Parathyroid adenoma (tissue), 2 donors: ENCODE results near the gene RASSF9.

Source experiments
- H2AFZ ChIP-seq: fragments of 300-600 bp; sonication (generic); one replicate; pipeline ENCODE4 v1.7.0; 2017; ENCODE audit warnings: antibody characterized with exemption, mild to moderate bottlenecking
- H3K27ac ChIP-seq: fragments of 300-600 bp; sonication (generic); one replicate; pipeline ENCODE4 v1.7.0; 2017
- H3K27me3 ChIP-seq: fragments of 300-600 bp; sonication (generic); one replicate; pipeline ENCODE4 v1.7.0; 2017; ENCODE audit warnings: low read length; ENCODE audit not compliant: control insufficient read depth, insufficient read depth
- H3K36me3 ChIP-seq: fragments of 300-600 bp; sonication (generic); one replicate; pipeline ENCODE4 v1.7.0; 2017; ENCODE audit warnings: low read length; ENCODE audit not compliant: control insufficient read depth, insufficient read depth
- H3K4me1 ChIP-seq: fragments of 300-600 bp; sonication (generic); one replicate; pipeline ENCODE4 v1.7.0; 2017; ENCODE audit warnings: control low read depth
- H3K4me2 ChIP-seq: fragments of 300-600 bp; sonication (generic); one replicate; pipeline ENCODE4 v1.7.0; 2017; ENCODE audit warnings: low read length
- H3K4me3 ChIP-seq: fragments of 300-600 bp; sonication (generic); one replicate; pipeline ENCODE4 v1.7.0; 2017; ENCODE audit warnings: low read depth, low read length
- H3K79me2 ChIP-seq: fragments of 300-600 bp; sonication (generic); one replicate; pipeline ENCODE4 v1.7.0; 2017; ENCODE audit warnings: control low read depth
- H3K9ac ChIP-seq: fragments of 300-600 bp; sonication (generic); one replicate; pipeline ENCODE4 v1.7.0; 2017; ENCODE audit warnings: mild to moderate bottlenecking
- H3K9me3 ChIP-seq: fragments of 300-600 bp; sonication (generic); one replicate; pipeline ENCODE4 v1.7.0; 2017; ENCODE audit warnings: low read length; ENCODE audit not compliant: control insufficient read depth
- CTCF ChIP-seq: fragments of 300-600 bp; sonication (generic); IDR thresholded peaks from one replicate; pipeline ENCODE4 v1.7.0; 2017; ENCODE audit warnings: antibody characterized with exemption, mild to moderate bottlenecking
- donor health status: primary hyperparathyroidism.

The RASSF9 gene

GRCh38 chr12:85855305-85855704 lies 19.1 kb upstream of the RASSF9 start:
- Histone ChIP-seq H3K79me2 (no peaks in the 10 kb centered on the region), H3K27me3 (no peaks in the 10 kb centered on the region), H3K27ac (no peak overlapping the region), H3K4me1 (no peaks in the 10 kb centered on the region), H2AFZ (no peak overlapping the region), H3K4me3 (no peak overlapping the region), H3K9ac (no peak overlapping the region), H3K36me3 (no peaks in the 10 kb centered on the region), H3K9me3 (no peaks in the 10 kb centered on the region), H3K4me2 (no peak overlapping the region)
- TF ChIP-seq CTCF, result no peak

DNA sequence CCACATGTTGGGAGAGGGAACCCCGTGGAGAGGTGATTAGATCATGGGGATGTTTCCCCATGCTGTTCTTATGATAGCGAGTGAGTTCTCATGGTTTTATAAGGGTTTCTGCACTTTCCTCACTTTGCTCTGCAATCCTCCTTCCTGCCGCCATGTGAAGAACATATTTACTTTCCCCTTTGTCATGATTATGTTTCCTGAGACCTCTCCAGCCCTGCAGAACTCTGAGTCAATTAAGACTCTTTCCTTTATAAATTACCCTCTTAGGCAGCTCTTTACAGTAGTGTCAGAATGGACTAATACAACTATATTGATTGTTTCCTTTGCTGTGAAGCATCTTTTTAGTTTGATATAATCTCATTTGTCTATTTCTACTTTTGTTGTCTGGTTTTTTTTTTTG lies 13.1 kb upstream of the RASSF9 start:
- no peaks in the 10 kb centered on the region for H3K79me2 ChIP-seq
- H3K9ac ChIP-seq, result no peak overlapping the region
- no peaks in the 10 kb centered on the region for H3K9me3 ChIP-seq
- H3K27me3 ChIP-seq, result no peaks in the 10 kb centered on the region
- no peak overlapping the region for H3K4me3 ChIP-seq
- H3K36me3 ChIP-seq, result no peaks in the 10 kb centered on the region
- TF ChIP-seq CTCF, result no peak
- H2AFZ ChIP-seq, result no peak overlapping the region
- H3K4me2 ChIP-seq, result no peak overlapping the region
- H3K27ac ChIP-seq, result no peak overlapping the region
- peaks cover 8% of the 10 kb centered on the region for H3K4me1 ChIP-seq

GRCh38 chr12:85843606-85844310 lies 7.5 kb upstream of the RASSF9 start:
- Histone ChIP-seq H3K9me3 (no peaks in the 10 kb centered on the region), H2AFZ (no peak overlapping the region), H3K4me3 (no peak overlapping the region), H3K4me1 (peaks cover 8% of the 10 kb centered on the region), H3K9ac (no peak overlapping the region), H3K27me3 (no peaks in the 10 kb centered on the region), H3K79me2 (no peaks in the 10 kb centered on the region), H3K27ac (no peak overlapping the region), H3K4me2 (no peak overlapping the region), H3K36me3 (no peaks in the 10 kb centered on the region)
- no peak for TF ChIP-seq CTCF

DNA sequence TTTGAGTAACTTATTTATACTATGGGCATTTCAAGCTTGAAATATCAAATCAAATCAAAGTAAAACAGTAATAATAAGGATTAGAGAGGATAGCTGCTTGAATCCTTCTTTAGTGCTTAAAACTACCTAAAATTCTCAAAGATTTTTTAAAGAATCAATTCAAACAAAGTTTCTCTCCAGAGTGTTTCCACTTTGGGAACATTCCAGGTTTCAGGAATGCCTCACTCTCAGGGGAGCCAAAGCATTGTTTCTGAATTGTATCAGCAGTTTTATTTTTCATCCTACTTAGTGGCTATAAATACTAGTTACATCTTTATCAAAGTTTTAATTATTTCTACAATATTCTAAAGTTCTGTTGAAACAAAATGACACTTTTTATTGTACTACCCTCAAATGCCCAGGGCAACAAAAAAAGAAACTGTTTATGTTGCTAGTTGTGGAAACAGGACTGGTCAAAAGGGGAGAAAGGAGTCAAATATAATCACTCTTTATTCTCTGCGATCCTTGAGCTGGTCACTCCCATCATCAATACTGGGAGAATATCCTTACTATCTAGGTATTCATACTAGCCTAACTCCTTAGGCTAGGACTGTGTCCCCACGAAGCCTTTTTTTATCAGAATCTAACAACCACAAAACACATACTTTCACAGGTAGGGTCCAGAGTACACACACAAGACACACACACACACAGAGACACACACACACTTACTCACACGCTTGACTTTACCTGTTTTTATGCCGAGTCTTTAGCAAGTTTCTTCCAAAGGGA lies 598 bp downstream of the RASSF9 start:
- no peaks in the 10 kb centered on the region for H3K36me3 ChIP-seq
- peak overlapping the region; percentile 46 for H3K4me3 ChIP-seq
- H3K9me3 ChIP-seq, result no peaks in the 10 kb centered on the region
- TF ChIP-seq CTCF, result no peak
- peak overlapping the region; percentile 40 for H3K27ac ChIP-seq
- peak overlapping the region; percentile 60 for H3K4me2 ChIP-seq
- no peaks in the 10 kb centered on the region for H3K27me3 ChIP-seq
- H3K4me1 ChIP-seq, result no peaks in the 10 kb centered on the region
- H3K9ac ChIP-seq, result no peak overlapping the region
- peak overlapping the region; percentile 56 for H2AFZ ChIP-seq
- H3K79me2 ChIP-seq, result no peaks in the 10 kb centered on the region
